Measurements from ENCODE around the gene ATP6V1C2.
"Not testable (repeated sequence)": the region's sequence is repeated elsewhere in the genome, so short reads cannot be mapped to it uniquely, and the experiment has no call there.

Gene ATP6V1C2

GRCh38 chr2:10779776-10780490, 58.5 kb downstream of the ATP6V1C2 start:
- Histone ChIP-seq H3K4me1 (ENCODE audit: control insufficient read depth, insufficient read depth, low read length) (no peaks in the 10 kb centered on the region), H3K27ac (ENCODE audit: extremely low read depth, low read depth, low read length) (no peak overlapping the region), H3K9me3 (ENCODE audit: control insufficient read depth, insufficient read depth, low read depth, low read length) (no peaks in the 10 kb centered on the region), H3K36me3 (ENCODE audit: control insufficient read depth in 2 of 2, insufficient read depth in 1 of 2, low read length in 2 of 2) (peaks cover 22 to 68% of the 10 kb centered on the region in 2 experiments), H3K4me3 (ENCODE audit: low read depth, low read length) (no peak overlapping the region)
- ChIA-PET POLR2A (no interaction called here), CTCF (interaction anchor here (0.6 kb wide), 1 partner anchor 371 kb away, joined by 3 read pairs; no protein-coding TSS in a partner anchor)
- TF ChIP-seq PBX3 (CRISPR knock-in tag; IDR thresholded peaks at IDR 0.05) (no peak), KLF10 (tag by site-specific recombination; IDR thresholded peaks at IDR 0.05) (no peak)

GRCh38 chr2:10780491-10780820, 59.0 kb downstream of the ATP6V1C2 start:
- no peak for TF ChIP-seq ZEB2 (tag by site-specific recombination; IDR thresholded peaks at IDR 0.05)
- TF ChIP-seq ZNF404 (tag by site-specific recombination; IDR thresholded peaks at IDR 0.05) = no peak
- no peak for TF ChIP-seq EGR2 (tag by site-specific recombination; IDR thresholded peaks at IDR 0.05; ENCODE audit: low read depth)
- no peak for TF ChIP-seq ZFHX2 (tag by site-specific recombination; conservative IDR thresholded peaks at IDR 0.05)
- no peak for TF ChIP-seq ZNF311 (tag by site-specific recombination; IDR thresholded peaks at IDR 0.05; ENCODE audit: borderline replicate concordance)
- TF ChIP-seq ZNF544 (tag by site-specific recombination; IDR thresholded peaks at IDR 0.05) = no peak
- TF ChIP-seq ZNF701 (tag by site-specific recombination; IDR thresholded peaks at IDR 0.05) = no peak
- no peak for TF ChIP-seq ZNF362 (tag by site-specific recombination; IDR thresholded peaks at IDR 0.05)
- TF ChIP-seq ZFP69B (tag by site-specific recombination; IDR thresholded peaks at IDR 0.05) = no peak
- no peak for TF ChIP-seq YY1 (tag by site-specific recombination; IDR thresholded peaks at IDR 0.05)
- no peak for TF ChIP-seq ZNF558 (tag by site-specific recombination; IDR thresholded peaks at IDR 0.05)
- Histone ChIP-seq H3K27ac (ENCODE audit: extremely low read depth, low read depth, low read length) (no peak overlapping the region), H3K4me3 (ENCODE audit: low read depth, low read length) (no peak overlapping the region), H3K36me3 (ENCODE audit: control insufficient read depth in 2 of 2, insufficient read depth in 1 of 2, low read length in 2 of 2) (peaks cover 27 to 74% of the 10 kb centered on the region in 2 experiments), H3K9me3 (ENCODE audit: control insufficient read depth, insufficient read depth, low read depth, low read length) (no peaks in the 10 kb centered on the region), H3K4me1 (ENCODE audit: control insufficient read depth, insufficient read depth, low read length) (no peaks in the 10 kb centered on the region)
- ChIA-PET CTCF (interaction anchor here (0.6 kb wide), 2 partner anchors 13 to 372 kb away, joined by 3 read pairs; no protein-coding TSS in a partner anchor), POLR2A (interaction anchor here (0.7 kb wide), 1 partner anchor 45 kb away, joined by 3 read pairs; no protein-coding TSS in a partner anchor)

- POLR2A ChIA-PET = interaction anchor here (0.7 kb wide), 1 partner anchor 45 kb away, joined by 3 read pairs; no protein-coding TSS in a partner anchor
- CTCF ChIA-PET = interaction anchor here (0.6 kb wide), 1 partner anchor 12 kb away, joined by 3 read pairs; no protein-coding TSS in a partner anchor
- not testable (repeated sequence) for H3K4me3 ChIP-seq (ENCODE audit: low read depth, low read length); H3K9me3 ChIP-seq (ENCODE audit: control insufficient read depth, insufficient read depth, low read depth, low read length); H3K27ac ChIP-seq (ENCODE audit: extremely low read depth, low read depth, low read length); H3K4me1 ChIP-seq (ENCODE audit: control insufficient read depth, insufficient read depth, low read length)
- peaks cover 31 to 77% of the 10 kb centered on the region in 2 experiments for H3K36me3 ChIP-seq (ENCODE audit: control insufficient read depth in 2 of 2, insufficient read depth in 1 of 2, low read length in 2 of 2)
These were observed 59.4 kb downstream of the ATP6V1C2 start for GRCh38 chr2:10780821-10781220.

GRCh38 chr2:10781746-10782145, 60.3 kb downstream of the ATP6V1C2 start:
- H3K4me1 ChIP-seq (ENCODE audit: control insufficient read depth, insufficient read depth, low read length) = no peaks in the 10 kb centered on the region
- ChIA-PET CTCF (interaction anchor here (0.7 to 1.0 kb wide), 2 partner anchors 11 to 71 kb away, joined by 3 to 7 read pairs; no protein-coding TSS in a partner anchor), POLR2A (no interaction called here)
- H3K36me3 ChIP-seq (ENCODE audit: control insufficient read depth in 2 of 2, insufficient read depth in 1 of 2, low read length in 2 of 2) = peaks cover 34 to 85% of the 10 kb centered on the region in 2 experiments
- no peak overlapping the region for H3K27ac ChIP-seq (ENCODE audit: extremely low read depth, low read depth, low read length)
- no peak overlapping the region for H3K4me3 ChIP-seq (ENCODE audit: low read depth, low read length)
- H3K9me3 ChIP-seq (ENCODE audit: control insufficient read depth, insufficient read depth, low read depth, low read length) = no peaks in the 10 kb centered on the region
- TF ChIP-seq ZNF621 (tag by site-specific recombination; IDR thresholded peaks at IDR 0.05) = no peak
- TF ChIP-seq ZNF324 (tag by site-specific recombination; IDR thresholded peaks at IDR 0.05) = no peak
- no peak for TF ChIP-seq ZNF202 (tag by site-specific recombination; IDR thresholded peaks at IDR 0.05; ENCODE audit: borderline replicate concordance)
- TF ChIP-seq ZNF664 (tag by site-specific recombination; IDR thresholded peaks at IDR 0.05) = no peak
- TF ChIP-seq ZSCAN18 (tag by site-specific recombination; IDR thresholded peaks at IDR 0.05) = no peak
- TF ChIP-seq ZBTB20 (tag by site-specific recombination; IDR thresholded peaks at IDR 0.05) = no peak
- no peak for TF ChIP-seq BCL6B (tag by site-specific recombination; IDR thresholded peaks at IDR 0.05)
- no peak for TF ChIP-seq ZBTB49 (tag by site-specific recombination; IDR thresholded peaks at IDR 0.05; ENCODE audit: low read depth)

Measured in HEK293 (cell line).